Muscle of back (tissue), 11 donors: ENCODE data around the gene CNGB1. TPM values are rescaled to one million over a fixed set of nuclear protein-coding genes. Genes with fewer than 3 reads are reported as not detected.
"Not testable (repeated sequence)": the region's sequence is repeated elsewhere in the genome, so short reads cannot be mapped to it uniquely, and the experiment has no call there.

Experiments used
- DNase-seq, 3 donors: peaks; one replicate each; pipeline versions ENCODE4 v3.0.0 to v3.0.0-alpha.2; 2013
- polyA plus RNA-seq, 10 donors: library from polyadenylated mRNA; unstranded; fragments of 120-200 nt; gene quantifications; one replicate each; pipeline ENCODE4 v1.2.1, GENCODE V29; 2013; ENCODE audit not compliant: insufficient read length in 10 of 10

The CNGB1 gene
- polyA plus RNA-seq, 10 donors = 0.04 to 0.29 (median 0.04) TPM; not detected in 7

GRCh38 chr16:57935904-57936303, 35.0 kb downstream of the CNGB1 start:
- DNase-seq = no peak

- no peak for DNase-seq
These were observed 40.4 kb downstream of the CNGB1 start for GRCh38 chr16:57930533-57930932.

GRCh38 chr16:57929250-57929649, 41.7 kb downstream of the CNGB1 start:
- no peak for DNase-seq

- no peak for DNase-seq
These were observed 44.9 kb downstream of the CNGB1 start for GRCh38 chr16:57926041-57926440.

- DNase-seq = no peak
These were observed 45.6 kb downstream of the CNGB1 start for GRCh38 chr16:57925310-57925709.

DNA sequence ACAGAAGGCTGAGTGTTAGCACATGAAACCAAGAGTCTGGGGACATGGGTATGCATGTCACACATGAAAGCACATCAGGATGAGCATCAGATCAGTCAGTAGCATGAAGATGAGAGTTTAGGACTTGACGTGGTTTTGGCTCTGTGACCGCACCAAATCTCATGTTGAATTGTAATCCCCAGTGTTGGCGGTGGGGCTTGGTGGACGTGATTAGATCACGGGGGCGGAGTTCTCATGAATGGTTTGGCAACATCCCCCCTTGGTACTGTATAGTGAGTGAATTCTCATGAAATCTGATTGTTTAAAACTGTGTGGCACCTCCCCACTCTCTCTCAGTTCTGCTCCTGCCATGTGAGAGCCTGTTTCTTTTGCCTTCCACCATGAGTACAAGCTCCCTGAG, 46.4 kb downstream of the CNGB1 start:
- DNase-seq = no peak

DNA sequence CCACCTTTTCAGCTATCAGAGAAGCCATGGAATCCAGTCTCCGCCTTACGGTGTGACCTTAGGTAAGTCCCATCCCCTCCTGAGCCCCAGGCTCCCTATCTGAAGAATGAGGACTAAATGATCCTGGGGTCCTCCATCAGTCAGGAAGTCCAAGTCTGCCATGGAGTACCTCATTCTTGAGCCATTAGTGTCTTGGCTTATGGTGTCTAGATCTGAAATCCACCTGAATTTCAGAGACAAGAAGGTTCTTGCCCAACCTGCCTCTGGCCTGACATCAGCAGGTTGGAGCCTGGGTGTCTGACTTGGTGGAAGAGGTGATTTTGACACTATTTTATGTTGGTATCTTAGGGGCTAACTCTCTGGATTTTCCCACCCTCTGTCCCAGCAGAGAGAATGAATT, 47.1 kb downstream of the CNGB1 start:
- DNase-seq = no peak

GRCh38 chr16:57923418-57923817, 47.5 kb downstream of the CNGB1 start:
- DNase-seq = no peak

DNA sequence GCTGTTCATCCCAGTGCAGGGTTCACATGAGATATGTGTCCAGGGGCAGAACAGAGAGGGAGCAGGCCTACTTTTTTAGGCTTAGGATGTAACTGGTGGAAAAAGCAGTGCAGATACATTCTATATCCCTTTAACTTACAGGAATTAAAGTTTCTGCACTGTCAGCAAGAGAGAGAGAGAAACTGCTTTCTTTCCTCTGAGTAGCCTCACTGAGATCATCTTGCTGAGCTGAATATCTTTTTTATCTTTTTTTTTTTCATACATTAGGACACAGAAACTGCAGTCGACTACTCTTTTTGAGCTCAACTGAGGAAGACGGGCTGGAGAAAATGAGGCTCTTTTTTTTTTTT, 50.1 kb downstream of the CNGB1 start:
- no peak for DNase-seq

DNA sequence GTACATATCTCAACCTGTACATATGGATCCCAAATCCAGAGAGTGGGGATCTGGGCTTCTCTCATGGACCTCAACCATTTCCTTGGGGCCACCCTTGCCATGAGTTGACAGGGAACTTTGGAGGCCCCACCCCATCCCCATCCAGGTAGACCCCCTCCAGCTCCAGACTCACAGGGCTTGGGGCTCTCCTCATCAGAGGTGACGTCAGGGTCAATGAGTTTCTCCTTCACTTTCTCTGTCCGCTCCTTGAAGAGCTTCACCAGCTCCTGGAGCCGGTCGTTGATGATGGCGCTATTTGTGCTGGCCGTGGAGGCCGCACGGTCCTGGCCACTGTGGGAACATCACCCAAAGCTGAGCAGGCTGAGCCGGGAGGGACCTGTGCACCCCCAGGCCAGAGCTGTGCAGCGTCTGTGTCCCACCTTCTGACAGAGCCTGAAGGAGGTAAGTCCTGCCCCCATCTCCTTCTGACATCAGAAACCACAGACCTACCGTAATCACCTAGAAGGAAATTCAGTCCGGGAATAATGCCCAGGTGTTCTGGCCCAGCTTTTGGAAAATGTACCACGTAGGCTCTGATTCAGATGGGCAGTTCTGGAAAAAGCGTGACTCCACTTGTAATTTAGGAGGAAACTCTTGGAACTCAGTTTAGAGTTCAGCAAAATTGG, 50.6 kb downstream of the CNGB1 start:
- DNase-seq = peak in 2 of 3 donors; percentile 30 to 42

DNA sequence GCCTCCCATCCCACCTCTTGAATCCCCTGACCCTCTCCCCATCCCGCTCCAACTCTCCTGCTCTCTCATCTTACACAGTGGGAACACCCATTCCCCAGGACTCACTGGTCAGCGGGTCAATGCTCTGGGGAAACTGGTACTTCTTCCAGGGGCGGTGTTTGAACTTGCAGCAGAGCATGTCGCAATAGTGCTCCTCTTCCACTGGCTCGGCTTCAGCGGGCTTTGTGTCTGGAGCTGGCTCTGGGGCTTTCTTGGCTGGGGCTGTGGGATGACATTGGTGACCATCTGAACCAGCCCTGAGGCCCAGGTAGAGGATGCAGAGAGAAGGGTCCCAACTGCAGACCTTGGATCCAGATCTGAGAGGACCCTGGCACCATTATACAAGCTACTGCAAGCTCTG, 51.9 kb downstream of the CNGB1 start:
- no peak for DNase-seq

GRCh38 chr16:57918444-57918843, 52.5 kb downstream of the CNGB1 start:
- no peak for DNase-seq

DNA sequence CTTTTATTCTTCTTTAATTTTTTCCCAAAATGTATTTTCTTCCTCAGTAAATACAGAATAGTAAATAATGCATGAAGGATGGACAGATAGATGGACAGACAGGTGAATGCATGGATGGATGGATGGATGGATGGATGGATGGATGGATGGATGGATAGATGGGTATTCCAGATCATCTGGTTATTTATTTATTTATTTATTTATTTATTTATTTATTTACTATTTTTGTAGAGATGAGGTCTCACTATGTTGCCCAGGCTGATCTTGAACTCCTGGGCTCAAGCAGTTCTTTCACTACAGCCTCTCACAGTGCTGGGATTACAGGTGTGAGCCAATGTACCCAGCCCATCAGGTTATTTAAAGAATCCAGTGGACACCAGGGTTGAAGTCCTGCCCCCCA, 53.0 kb downstream of the CNGB1 start:
- DNase-seq = not testable (repeated sequence)

- not testable (repeated sequence) for DNase-seq
These were observed 53.4 kb downstream of the CNGB1 start for GRCh38 chr16:57917489-57917888.

DNA sequence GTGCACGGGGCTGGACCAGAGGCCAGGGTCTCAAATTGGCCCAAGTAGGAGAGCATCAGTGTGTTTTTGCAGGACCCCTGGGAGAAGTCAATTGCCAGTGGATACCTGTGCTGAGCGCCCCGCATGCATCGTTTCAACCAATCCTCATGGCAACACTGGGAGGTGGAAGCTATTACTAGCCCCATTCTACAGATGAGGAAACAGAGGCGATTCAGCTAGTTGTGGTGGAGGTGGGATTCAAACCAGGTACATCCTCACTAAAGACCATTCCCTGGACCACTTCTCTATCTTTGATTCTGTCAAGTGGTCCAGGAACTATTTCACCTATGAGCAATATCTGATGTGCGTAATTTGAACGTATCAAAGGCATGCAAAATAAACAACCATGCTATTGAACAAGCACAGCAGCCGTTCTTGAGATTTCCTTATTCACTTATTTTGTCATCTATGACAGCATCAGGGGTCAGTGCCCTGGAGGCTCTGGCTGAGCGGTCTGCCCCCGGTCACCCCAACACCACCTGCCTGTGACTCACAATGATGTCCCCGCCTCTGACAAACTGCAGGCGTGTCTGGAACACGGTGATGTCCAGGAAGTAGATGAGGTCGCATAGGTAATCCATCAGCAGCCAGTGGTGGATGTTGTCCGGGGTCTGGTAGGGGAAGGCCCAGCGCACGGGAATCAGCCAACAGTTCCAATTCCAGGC, 54.0 kb downstream of the CNGB1 start:
- DNase-seq = no peak

DNA sequence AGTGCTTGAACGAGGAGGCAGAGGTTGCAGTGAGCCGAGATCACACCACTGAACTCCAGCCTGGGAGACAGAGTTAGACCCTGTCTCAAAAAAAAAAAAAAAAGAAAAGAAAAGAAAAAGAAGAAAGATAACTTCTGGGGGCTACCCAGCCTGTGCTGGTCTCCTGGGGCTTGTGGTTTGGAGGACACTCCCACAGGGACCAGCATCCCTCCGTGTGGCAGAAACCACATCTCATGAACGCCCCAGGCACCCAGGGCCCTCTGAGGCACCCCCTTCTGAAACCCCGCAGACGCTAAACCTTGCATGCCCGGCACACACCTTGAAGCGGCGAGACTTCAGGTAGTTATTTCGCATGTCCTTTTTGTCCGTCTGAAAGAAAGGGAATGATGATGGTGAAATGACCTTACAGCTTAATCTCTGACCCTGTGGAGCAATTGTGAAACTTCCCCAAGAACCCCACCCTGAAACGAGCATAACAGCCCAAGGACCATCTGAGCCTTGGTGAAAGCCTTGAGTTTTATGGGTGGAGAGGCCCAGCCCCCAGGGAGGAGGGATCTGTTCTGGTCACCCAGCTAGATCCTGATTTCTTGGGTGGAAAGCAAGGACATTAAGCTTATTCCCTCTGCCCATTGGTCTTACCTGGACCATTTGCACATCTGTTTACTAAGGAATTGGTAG, 55.0 kb downstream of the CNGB1 start:
- DNase-seq = no peak

DNA sequence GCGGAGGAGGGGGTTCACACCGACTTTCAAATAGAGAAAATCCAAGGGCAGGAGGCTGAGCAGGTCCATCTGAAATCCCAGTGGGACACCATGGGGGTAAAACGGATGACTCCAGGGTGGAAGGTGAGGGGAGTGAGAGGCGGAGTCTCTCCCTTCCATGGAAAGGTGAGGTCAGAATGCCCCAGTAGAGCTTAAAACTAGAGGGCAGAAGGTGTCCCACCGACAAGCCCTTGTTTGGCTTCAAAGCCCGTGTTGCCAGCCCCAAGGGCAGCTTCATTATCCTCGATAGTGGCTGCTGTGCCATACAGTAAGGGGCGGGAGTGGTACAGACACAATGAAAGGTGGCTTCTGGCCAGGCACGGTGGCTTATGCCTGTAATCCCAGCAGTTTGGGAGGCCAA, 55.7 kb downstream of the CNGB1 start:
- DNase-seq = no peak

DNA sequence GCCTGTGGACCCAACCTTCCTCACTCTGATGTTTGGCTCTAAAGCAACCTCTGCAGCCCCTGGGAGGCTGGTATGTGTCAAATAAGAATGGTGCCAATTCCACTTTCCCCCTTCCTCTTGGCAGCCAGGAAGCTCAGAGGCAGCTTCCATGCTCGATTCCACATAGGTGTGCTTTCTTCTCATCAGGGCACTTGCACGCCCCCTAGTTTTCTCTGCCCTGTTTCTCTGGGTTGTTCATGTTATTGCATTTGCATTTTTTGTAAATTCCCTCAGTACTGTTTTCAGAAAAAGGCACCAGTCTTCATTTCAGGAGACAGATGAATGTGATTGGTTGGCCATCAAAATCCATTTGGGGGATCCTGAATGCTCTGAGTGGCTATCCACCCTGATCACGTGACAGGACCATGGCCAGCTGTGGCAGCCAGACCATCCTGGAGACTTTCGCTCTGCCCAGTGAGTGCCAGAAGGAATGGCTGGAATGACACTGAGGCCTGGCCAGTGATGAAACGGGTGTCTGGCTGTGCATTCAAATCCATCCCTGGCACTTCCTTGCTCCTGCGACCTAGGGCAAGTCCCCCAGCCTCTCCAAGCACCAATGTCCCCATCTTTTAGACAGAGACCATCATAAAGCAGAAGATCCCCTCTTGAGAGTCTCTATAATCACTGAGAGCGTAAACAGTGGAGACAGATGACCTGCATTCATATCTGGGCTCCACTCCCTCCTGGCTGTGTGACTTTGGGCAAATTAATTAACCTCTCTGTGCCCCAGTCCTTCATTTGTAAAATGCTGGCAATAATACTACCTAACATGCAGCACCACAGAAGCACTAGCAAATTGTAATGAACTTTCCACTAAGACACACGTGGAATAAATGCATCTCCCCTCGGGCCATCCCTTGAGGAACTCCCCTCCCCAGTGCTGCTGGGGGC, 56.4 kb downstream of the CNGB1 start:
- DNase-seq = no peak

- DNase-seq = no peak
These were observed 58.2 kb downstream of the CNGB1 start for GRCh38 chr16:57912529-57913260.

GRCh38 chr16:57911743-57912142, 59.2 kb downstream of the CNGB1 start:
- no peak for DNase-seq

DNA sequence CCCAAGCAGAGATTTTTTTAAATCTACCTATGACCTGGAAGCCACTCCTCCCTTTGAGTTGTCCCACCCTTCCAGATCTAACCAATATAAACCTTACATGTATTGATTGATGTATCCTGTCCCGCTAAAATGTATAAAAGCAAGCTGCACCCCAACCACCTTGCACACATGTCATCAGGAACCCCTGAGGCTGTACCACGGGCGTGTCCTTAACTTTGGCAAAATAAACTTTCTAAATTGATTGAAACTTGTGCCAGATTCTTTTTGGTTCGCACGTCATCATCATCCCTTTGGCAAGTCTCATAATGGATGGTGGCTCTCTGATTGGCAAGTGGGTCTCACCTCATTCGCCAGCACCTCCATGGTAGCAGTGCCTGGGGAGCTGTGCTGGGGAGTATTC, 60.2 kb downstream of the CNGB1 start:
- no peak for DNase-seq
